NCI-H1436 (cell line): ENCODE measurements around the gene LBX2.
A peak's percentile ranks its signal among the peaks of the same experiment; 100 is the strongest.

Experiments
- DNase-seq: peaks from one replicate; lab custom pipeline; 2025; lab: John Stamatoyannopoulos, UW

LBX2 gene

DNA sequence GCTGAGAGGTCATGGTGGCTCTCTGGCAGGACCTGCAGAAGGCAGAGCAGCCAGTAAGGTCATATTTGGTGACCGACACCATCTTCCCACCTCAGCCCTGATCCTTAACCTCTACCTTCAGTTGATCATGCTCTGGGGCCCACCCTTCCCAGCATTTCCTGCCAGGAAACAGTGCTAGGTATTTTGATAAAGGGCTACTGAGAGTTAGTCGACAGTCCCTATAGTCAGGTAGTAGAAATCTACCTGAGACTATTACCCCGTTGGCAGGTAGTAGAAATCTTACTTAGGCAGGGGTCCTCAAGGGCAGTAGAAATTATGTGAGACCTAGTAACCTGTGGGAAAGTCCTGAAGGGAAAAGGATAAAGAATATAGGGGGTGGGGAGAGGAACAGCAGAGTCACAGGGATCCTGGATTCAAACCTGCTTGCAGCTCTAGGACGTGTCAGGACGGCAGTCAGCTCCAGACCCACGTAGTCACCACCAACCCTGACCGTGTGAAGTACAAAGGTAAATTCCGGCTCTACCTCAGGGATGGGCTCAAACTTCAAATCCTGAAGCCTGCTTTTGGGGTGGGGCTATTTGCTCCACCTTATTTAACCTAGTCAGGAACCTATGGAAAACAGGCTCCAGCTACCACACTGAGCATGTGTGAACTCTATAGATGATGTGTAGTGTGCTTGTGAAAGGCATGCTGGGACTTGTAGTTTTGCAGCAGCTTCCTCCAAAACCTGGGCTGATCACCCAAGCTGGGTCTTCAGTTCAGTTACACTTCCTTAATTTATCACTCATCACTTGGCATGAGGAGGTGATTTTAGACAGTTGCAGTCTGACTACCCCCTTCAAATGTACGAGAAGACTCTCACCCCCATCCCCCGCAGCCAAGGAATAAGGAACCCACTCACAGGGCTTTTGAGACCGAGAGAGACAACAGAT is 26.6 kb upstream of the LBX2 start, which contains the start of gene DQX1:
Gene DQX1 (minus strand): TSS at position 515 of the 932 bp plus-strand sequence. CDS start 502 bp downstream, at position 13.
- DNase-seq, result no peak

DNA sequence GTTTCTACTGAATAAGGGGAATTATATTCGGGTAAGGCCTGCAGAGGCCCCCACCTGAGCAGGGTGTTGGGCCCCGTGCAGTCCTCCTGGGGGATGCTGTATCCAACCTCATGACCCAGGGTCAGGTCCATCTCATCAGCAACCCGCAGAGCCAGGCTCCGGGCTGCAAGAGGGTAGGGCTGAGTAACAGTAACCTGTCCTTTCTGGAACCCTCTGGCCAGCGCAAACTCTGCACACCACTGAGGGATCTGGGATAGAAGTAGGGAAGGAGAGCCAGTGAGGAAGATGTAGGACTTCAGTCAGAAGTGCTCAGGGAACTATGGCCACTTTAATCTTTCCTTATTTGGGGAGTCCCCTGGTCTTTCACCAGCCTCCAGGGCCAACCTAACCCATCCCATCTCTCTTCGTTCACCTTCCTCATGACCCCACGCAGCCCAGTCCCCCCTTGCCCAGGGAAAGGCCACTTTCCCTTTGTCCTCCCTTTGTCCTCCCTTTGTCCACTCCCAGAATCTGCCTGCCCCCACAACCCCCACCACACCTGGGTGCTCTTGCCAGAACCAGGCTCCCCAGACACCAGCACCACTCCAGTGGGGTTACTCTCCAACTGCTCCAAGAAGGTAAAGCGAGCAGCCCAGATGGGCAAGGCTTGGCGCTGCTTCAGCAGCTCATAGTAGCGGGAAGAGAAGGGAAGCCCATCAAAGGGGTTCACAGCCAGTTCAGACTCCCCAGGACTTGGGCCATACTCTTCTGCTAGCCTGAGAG is 25.7 kb upstream of the LBX2 start:
- no peak for DNase-seq

DNA sequence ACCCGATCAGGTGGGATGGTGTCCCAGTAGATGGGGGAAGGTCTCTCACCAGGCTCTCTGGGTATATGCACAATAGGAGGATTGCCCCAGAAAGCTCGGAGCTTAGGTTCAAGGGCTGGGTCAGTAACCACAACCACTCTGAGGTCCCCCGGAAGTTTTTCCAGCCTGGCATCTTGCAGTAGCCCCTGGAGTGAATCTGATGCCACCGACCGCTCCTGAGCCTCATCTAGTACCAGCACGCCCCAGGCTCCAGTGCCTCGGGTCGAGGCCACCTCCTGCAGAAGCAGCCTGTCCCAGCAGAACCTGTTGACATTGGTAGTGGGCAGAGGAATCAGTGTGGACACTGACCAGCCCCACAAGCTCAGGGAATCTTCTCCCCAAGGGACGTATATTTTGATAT is 24.6 kb upstream of the LBX2 start:
- no peak for DNase-seq

DNA sequence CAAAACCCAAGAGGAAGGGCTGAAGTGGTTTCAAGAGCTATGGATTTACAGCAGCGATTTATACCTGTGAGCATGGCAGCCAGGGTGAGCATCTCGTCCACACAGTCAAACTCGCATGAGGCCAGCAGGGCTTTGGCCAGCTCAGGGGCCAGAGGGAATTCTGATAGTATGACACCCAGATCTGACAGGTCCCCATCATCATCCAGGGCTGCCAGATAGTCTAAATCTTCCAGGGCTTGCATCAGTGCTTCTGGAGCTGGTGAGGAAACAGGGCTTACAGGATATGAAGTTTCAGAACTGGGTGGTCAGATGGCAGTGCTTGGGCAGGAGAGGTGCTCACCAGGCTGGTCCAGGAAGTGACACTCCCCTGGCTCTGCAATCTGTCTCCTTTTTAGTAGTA is 23.1 kb upstream of the LBX2 start:
- DNase-seq, result no peak

GRCh38 chr2:74516650-74517049 is 17.2 kb upstream of the LBX2 start:
- no peak for DNase-seq

- no peak for DNase-seq
These were observed 16.7 kb upstream of the LBX2 start for GRCh38 chr2:74515981-74516633.

DNA sequence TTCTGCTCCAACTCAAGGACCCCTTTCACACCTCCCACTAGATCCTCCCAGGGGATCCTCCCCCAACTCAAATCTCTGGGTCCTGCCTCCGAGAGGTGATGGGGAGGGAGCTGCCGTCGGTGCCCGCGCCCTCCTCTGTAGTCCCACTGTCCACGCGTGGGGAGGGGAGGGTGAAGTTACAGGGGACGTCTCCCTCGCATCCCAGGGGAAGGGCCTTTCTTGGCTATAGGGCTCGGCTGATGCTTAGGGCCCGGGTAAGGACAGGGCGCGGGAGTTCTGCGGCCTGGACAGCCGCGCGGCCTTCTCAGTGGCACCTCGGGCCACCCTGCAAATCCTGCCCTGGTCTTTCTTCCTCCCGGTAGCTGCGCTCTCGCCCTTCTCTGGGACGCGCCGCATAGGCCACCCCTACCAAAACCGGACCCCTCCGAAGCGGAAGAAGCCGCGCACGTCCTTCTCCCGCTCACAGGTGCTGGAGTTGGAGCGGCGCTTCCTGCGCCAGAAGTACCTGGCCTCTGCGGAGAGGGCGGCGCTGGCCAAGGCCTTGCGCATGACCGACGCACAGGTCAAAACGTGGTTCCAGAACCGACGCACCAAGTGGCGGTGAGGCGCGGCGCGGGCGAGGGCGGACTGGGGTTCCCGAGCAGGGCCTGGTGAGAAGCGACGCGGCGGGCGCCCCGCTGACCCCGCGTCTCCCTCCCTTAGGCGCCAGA is 16.0 kb upstream of the LBX2 start:
- no peak for DNase-seq

- peak; percentile 17 for DNase-seq
These were observed 15.2 kb upstream of the LBX2 start, which contains the start of gene TLX2 for GRCh38 chr2:74514368-74515270. Gene TLX2 (plus strand): TSS chr2:74514450. CDS start chr2:74514807, 357 bp downstream.

DNA sequence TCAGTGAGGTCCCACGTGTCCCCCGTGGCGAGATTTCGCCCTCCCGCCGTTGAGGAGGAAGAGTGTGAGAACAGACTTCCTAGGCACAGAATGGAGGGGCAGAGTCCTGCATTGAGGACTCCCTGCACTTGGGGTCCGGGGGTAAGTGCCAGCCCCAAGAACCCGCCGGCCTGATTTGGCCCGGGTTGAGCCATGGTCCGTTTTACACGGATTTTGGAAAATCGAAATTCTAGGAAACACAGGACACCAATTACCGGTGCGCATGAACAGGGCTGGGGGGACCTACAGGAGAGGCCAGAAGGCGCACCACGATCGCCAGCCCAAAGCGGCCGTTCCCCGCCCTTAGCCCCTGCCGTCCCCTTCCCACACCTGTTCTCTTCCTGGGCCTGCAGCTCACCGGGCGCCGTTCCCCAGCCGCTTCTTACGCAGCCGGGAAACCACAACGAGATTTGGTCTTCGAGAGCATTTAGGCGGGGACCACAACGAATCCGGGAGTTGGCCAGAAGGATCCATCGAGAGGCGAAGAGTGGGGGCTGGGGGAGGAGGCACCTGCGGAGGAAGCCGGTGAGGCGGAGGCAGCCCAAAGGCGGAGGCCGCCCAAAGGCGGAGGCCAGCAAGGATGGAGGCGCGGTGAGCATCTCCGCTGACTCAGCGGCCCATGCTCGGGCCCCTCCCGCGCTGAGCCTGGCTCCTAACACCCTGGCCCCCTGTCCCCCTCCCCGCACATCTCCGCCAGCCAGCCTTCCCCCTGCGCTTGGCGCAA is 14.4 kb upstream of the LBX2 start:
- no peak for DNase-seq

GRCh38 chr2:74512744-74513604 is 13.6 kb upstream of the LBX2 start:
- no peak for DNase-seq

GRCh38 chr2:74511104-74511989 is 11.9 kb upstream of the LBX2 start:
- DNase-seq, result no peak

DNA sequence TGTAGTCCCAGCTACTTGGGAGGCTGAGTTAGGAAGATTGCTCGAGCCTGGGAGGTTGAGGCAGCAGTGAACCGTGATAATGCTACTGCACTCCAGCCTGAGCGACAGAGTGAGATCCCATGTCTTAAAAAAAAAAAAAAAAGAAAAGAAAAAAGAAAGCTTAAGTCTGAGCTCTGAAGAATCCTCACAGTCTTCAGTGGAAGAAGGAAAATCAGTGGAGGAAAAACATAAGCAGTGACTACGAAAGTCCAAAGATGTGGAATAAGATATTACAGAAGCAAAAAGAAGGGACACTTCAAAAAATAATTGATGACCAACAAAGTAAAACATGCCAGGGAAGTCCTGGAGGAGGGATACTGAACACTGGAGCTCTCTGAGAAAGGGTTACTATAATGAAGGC is 10.9 kb upstream of the LBX2 start:
- no peak for DNase-seq

DNA sequence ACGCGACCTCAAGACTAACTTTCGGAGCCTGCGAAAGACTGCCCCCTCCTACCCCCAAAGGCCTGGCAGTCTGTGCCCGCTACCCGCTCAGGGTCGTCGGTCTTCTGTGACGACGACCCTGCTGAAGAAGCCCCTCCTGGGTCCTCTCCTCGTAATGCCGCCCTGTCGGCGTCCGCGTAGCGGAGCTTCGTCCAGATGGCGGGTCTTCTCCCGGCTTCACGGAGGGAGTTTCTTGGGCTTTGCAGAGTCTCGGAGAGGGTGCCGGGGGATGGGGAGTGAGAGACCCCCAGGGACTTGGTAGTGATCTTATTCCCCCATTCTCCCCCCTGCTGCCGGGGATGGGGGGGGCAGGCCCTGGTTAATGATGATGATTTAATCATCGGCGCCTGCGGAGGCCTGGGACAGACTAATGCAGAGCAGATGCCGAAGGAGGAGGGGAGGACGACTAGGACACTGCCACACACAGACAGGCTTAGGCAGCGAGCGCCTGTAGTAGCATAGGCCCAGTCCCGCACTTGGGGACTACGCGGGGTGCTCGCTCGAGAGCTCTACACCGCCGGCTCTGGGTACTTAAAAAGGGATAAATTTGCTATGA is 8.6 kb upstream of the LBX2 start:
- DNase-seq, result peak; percentile 65

GRCh38 chr2:74507145-74507925 is 7.9 kb upstream of the LBX2 start, which contains the start of gene PCGF1:
Gene PCGF1 (minus strand): TSS chr2:74507695. CDS start chr2:74507668, 27 bp downstream.
- peak; percentile 99 for DNase-seq

- DNase-seq, result no peak
These were observed 6.2 kb upstream of the LBX2 start for GRCh38 chr2:74505448-74506246.

- DNase-seq, result no peak
These were observed 5.2 kb upstream of the LBX2 start for GRCh38 chr2:74504591-74504990.
